HG03457 (cell line): ENCODE data around the gene PLK3.
A peak's percentile ranks its signal among the peaks of the same experiment; 100 is the strongest.
"Not testable (repeated sequence)": the region's sequence is repeated elsewhere in the genome, so short reads cannot be mapped to it uniquely, and the experiment has no call there.

Experiments
- ATAC-seq: cut with Tn5 transposase; IDR thresholded peaks from one replicate; pipeline ENCODE4 v1.9.1; 2021; ENCODE audit warnings: moderate number of reproducible peaks; ENCODE audit not compliant: unreplicated experiment

Gene PLK3

GRCh38 chr1:44826375-44827196 is 26.4 kb downstream of the PLK3 start:
- no peak for ATAC-seq

GRCh38 chr1:44827197-44828002 is 27.2 kb downstream of the PLK3 start:
- ATAC-seq = no peak

GRCh38 chr1:44828003-44828651 is 27.9 kb downstream of the PLK3 start:
- ATAC-seq = no peak

GRCh38 chr1:44828841-44829440 is 28.8 kb downstream of the PLK3 start:
- no peak for ATAC-seq

GRCh38 chr1:44829506-44830384 is 29.6 kb downstream of the PLK3 start:
- no peak for ATAC-seq

GRCh38 chr1:44830900-44831304 is 30.7 kb downstream of the PLK3 start:
- ATAC-seq = no peak

GRCh38 chr1:44831516-44831915 is 31.3 kb downstream of the PLK3 start:
- no peak for ATAC-seq

GRCh38 chr1:44832056-44832705 is 32.0 kb downstream of the PLK3 start:
- ATAC-seq = no peak

GRCh38 chr1:44834328-44834727 is 34.2 kb downstream of the PLK3 start:
- ATAC-seq = no peak

- ATAC-seq = peak; percentile 63
Measured at GRCh38 chr1:44835738-44836675, 35.8 kb downstream of the PLK3 start.

GRCh38 chr1:44838294-44838693 is 38.1 kb downstream of the PLK3 start:
- not testable (repeated sequence) for ATAC-seq

GRCh38 chr1:44839576-44839975 is 39.4 kb downstream of the PLK3 start:
- ATAC-seq = no peak

- ATAC-seq = no peak
Measured at GRCh38 chr1:44842486-44842861, 42.3 kb downstream of the PLK3 start.

GRCh38 chr1:44842862-44843655 is 42.9 kb downstream of the PLK3 start, which contains the start of gene PTCH2:
Gene PTCH2, minus strand, starts transcription at chr1:44843253. Its CDS starts 321 bp downstream, at chr1:44842932.
- ATAC-seq = no peak

GRCh38 chr1:44846985-44847384 is 46.8 kb downstream of the PLK3 start:
- ATAC-seq = no peak

GRCh38 chr1:44847845-44848244 is 47.7 kb downstream of the PLK3 start:
- no peak for ATAC-seq

- ATAC-seq = no peak
Measured at GRCh38 chr1:44848456-44849181, 48.4 kb downstream of the PLK3 start.
